ENCODE results near the gene TP63.

TP63 gene

GRCh38 chr3:189683546-189684255, 52.5 kb downstream of the TP63 start:
- TF ChIP-seq POLR2A (IDR thresholded peaks at IDR 0.05; ENCODE audit: low read depth, low read length), result no peak
- FAIRE-seq (peak; percentile 76), DNase-seq (ENCODE audit: insufficient read length, low spot score) (no peak)

GRCh38 chr3:189684317-189684716, 53.1 kb downstream of the TP63 start:
- TF ChIP-seq POLR2A (IDR thresholded peaks at IDR 0.05; ENCODE audit: low read depth, low read length), result no peak
- FAIRE-seq (no peak), DNase-seq (ENCODE audit: insufficient read length, low spot score) (no peak)

- TF ChIP-seq POLR2A (IDR thresholded peaks at IDR 0.05; ENCODE audit: low read depth, low read length), result no peak
- FAIRE-seq, result peak; percentile 64
- no peak for DNase-seq (ENCODE audit: insufficient read length, low spot score)
Observed at GRCh38 chr3:189685291-189685690, 54.1 kb downstream of the TP63 start.

GRCh38 chr3:189685860-189686259, 54.7 kb downstream of the TP63 start:
- TF ChIP-seq POLR2A (IDR thresholded peaks at IDR 0.05; ENCODE audit: low read depth, low read length), result no peak
- peak; percentile 8 for DNase-seq (ENCODE audit: insufficient read length, low spot score)
- peak; percentile 96 for FAIRE-seq

DNA sequence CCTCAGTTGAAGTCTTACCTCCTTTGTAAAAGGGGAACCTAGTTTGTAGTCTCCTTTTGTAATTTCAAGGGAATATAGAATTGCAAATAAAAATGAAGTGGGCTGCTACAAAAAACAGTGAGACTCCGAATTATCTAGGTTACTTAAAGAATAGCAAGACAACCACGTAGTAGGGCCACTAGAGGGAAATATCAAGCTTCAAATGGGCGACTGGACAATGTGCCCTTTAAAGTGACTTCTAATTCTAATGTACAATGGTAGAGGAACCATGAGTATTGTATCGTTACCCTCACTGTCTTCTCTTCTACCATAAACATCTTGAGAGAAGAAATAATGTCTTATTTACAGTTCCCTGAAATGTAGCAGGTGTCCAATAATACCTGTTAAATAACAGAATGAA, 56.3 kb downstream of the TP63 start:
- FAIRE-seq (no peak), DNase-seq (ENCODE audit: insufficient read length, low spot score) (no peak)
- no peak for TF ChIP-seq POLR2A (IDR thresholded peaks at IDR 0.05; ENCODE audit: low read depth, low read length)

DNA sequence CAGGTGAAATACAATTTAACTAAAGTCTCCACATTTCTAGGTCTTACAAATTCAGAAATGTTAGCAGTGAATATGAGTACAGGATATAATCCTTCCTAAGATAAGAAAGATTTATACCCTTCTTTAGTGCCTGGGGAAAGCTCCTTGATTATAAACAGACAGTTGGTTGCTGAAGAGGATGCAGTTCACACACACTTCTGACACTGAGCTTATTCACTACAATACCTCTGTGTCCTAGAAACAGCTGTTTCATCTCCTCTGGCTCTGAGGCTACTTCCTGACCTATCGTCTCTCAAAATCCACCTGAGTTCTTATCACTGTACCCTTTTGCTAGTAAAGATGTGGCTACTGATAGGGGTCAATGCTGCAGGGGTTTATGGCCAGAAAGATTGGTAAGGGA, 57.1 kb downstream of the TP63 start:
- DNase-seq (ENCODE audit: insufficient read length, low spot score) (no peak), FAIRE-seq (no peak)
- TF ChIP-seq POLR2A (IDR thresholded peaks at IDR 0.05; ENCODE audit: low read depth, low read length), result no peak

- no peak for FAIRE-seq
- no peak for TF ChIP-seq POLR2A (IDR thresholded peaks at IDR 0.05; ENCODE audit: low read depth, low read length)
- no peak for DNase-seq (ENCODE audit: insufficient read length, low spot score)
Observed at GRCh38 chr3:189689625-189690024, 58.4 kb downstream of the TP63 start.

DNA sequence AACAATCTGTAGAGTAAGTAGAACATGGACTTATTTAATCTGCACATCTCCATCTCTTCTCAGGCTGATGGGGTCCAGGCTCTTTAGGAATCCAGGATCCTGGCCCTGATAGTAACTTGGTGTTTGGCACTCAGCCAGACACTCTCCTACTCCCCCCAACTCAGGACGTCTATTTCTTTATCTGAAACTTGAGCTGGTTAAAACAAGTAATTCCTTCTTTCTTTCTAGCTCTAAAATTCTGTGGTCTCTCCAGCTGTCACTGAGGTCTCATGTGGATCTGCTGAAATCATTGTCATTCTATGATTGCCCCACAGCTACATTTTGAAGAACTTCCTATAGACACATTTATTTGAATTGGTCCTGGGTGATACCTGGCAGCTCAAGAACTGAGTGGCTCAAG, 59.0 kb downstream of the TP63 start:
- FAIRE-seq (peak; percentile 36), DNase-seq (ENCODE audit: insufficient read length, low spot score) (no peak)
- no peak for TF ChIP-seq POLR2A (IDR thresholded peaks at IDR 0.05; ENCODE audit: low read depth, low read length)

- FAIRE-seq (peak; percentile 76), DNase-seq (ENCODE audit: insufficient read length, low spot score) (no peak)
- no peak for TF ChIP-seq POLR2A (IDR thresholded peaks at IDR 0.05; ENCODE audit: low read depth, low read length)
Observed at GRCh38 chr3:189690672-189691071, 59.5 kb downstream of the TP63 start.

GRCh38 chr3:189695400-189695799, 64.2 kb downstream of the TP63 start:
- FAIRE-seq (peak; percentile 30), DNase-seq (ENCODE audit: insufficient read length, low spot score) (no peak)
- no peak for TF ChIP-seq POLR2A (IDR thresholded peaks at IDR 0.05; ENCODE audit: low read depth, low read length)

DNA sequence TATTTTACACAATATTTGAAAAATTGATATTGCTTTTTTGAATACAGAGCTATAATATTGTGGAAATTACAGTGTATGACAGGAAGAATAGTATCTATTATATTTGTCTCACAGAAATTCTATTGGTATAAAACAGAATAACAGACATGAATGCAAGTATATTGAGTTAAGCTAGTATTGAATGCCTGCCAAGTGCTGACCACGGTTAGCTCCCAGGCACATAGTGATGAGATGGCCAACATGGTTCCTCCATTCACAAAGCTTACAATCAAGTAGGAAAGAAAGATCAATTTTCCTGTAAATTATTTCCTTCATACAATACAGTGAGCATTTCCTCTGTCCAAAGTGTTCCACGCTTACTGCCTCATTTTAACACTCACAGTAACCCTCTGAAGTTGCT, 67.6 kb downstream of the TP63 start:
- FAIRE-seq (peak; percentile 84), DNase-seq (ENCODE audit: insufficient read length, low spot score) (no peak)
- no peak for TF ChIP-seq POLR2A (IDR thresholded peaks at IDR 0.05; ENCODE audit: low read depth, low read length)

GRCh38 chr3:189699885-189700284, 68.7 kb downstream of the TP63 start:
- no peak for TF ChIP-seq POLR2A (IDR thresholded peaks at IDR 0.05; ENCODE audit: low read depth, low read length)
- DNase-seq (ENCODE audit: insufficient read length, low spot score) (no peak), FAIRE-seq (peak; percentile 65)

DNA sequence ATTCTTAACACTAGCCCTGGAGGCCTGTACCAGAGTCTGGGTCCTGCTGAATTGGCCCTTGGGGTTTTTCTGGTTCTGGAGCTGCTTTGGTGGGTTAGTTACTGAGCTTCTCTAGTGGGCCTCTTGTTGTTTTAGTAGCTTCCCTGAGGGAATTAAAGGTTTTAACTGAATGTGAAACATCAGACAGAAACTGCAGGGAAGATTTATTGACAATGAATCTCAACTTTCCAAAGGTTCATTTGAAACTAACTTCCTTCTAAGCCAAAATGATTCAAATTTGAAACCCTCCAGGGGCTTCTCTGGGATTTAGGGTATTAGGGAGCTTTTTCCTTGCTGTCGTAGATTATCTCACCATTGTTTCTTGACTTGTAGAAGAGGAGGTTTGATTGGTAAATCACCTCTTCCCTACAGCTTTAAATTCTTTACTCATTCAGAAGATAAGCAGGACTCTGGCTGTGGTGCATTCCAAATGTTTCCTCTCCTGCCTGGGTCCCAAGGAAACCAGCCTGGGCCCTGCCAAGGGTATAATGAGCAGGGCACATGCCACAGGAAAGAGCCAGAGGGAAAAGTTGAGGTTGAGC, 71.0 kb downstream of the TP63 start:
- FAIRE-seq, result peak; percentile 6
- no peak for TF ChIP-seq POLR2A (IDR thresholded peaks at IDR 0.05; ENCODE audit: low read depth, low read length)
- DNase-seq (ENCODE audit: insufficient read length, low spot score), result no peak

GRCh38 chr3:189703865-189704264, 72.7 kb downstream of the TP63 start:
- DNase-seq (ENCODE audit: insufficient read length, low spot score), result no peak
- FAIRE-seq, result peak; percentile 93
- no peak for TF ChIP-seq POLR2A (IDR thresholded peaks at IDR 0.05; ENCODE audit: low read depth, low read length)

- no peak for FAIRE-seq
- TF ChIP-seq POLR2A (IDR thresholded peaks at IDR 0.05; ENCODE audit: low read depth, low read length), result no peak
Observed at GRCh38 chr3:189708375-189708774, 77.2 kb downstream of the TP63 start.

More at GRCh38 chr3:189708375-189708774, 77.2 kb downstream of the TP63 start:
- DNase-seq (ENCODE audit: insufficient read length, low spot score), result no peak

Measured in H54 (cell line).